Middle frontal gyrus (tissue), 1 donor: ENCODE measurements around the gene ZNF530.

Experiments
- DNase-seq: peaks from one replicate; pipeline ENCODE4 v3.0.0-alpha.2; 2015; ENCODE audit warnings: low spot score; ENCODE audit errors: extremely low spot score

Gene ZNF530

DNA sequence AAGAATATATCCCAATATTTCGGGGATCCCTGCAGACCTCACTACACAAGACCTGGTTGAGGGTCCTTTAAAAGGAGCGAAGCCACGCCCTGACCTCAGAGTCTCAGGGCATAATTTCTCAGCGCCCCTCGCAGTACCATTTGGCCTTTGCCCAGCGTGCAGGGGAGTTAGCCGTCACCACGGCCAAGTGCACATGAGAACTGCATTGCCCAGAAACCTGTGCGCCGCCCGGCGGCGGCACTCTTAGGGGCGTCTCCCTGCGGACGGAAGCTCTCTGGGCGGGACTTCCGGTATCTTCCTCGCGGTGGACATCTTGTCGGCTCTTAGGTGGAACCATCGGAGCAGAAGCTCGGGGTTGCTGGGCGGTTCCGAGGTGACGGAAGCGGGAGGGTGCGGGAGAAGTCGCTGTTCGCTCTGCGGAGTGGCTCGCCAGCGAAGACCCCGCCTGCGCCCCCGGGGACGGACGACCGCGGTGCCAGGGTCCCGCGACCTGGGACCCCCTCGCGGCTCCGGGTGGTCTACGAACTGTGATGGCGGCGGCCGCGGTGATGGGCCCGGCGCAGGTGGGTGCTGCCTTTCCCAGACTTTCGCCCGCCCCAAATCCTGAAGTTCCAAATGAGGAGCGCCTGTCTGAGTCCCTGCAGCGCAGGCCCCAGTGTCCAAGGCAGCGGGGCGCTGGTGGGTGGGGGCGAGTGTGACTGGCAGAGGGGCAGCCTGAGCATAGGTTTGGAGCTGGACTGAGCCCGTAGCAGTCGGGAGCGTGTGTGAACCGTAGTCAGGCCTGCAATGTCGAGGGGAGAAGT, 14.5 kb downstream of the ZNF530 start, which contains the start of gene ZNF134:
TSS of gene ZNF134 (plus strand) at position 302 of the 803 bp plus-strand sequence. CDS start 5,227 bp downstream, outside the sequence.
- peak; percentile 87 for DNase-seq

DNA sequence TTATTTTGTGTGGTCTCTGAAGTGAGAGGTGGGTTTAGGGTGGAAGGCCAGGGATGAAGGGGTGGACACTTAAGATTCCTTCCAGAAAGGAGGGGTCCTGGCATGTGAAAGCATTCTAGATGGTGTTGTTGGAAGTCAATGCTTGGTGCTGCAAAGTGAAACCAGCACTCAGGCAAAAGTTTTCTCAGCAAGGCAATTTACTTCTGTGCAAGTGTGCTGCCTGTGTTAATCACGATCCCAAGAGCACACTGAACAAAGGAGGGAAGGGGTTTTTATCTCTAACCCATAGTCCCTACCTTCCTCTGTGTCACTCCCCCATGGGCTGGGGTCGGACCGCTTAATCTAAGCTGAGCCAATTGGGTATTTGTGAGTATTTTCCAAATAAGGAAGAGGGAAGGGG, 15.7 kb downstream of the ZNF530 start:
- DNase-seq: no peak

- DNase-seq: no peak
These were observed 21.1 kb downstream of the ZNF530 start for GRCh38 chr19:57620673-57621348.

GRCh38 chr19:57623091-57623490, 23.4 kb downstream of the ZNF530 start:
- no peak for DNase-seq

DNA sequence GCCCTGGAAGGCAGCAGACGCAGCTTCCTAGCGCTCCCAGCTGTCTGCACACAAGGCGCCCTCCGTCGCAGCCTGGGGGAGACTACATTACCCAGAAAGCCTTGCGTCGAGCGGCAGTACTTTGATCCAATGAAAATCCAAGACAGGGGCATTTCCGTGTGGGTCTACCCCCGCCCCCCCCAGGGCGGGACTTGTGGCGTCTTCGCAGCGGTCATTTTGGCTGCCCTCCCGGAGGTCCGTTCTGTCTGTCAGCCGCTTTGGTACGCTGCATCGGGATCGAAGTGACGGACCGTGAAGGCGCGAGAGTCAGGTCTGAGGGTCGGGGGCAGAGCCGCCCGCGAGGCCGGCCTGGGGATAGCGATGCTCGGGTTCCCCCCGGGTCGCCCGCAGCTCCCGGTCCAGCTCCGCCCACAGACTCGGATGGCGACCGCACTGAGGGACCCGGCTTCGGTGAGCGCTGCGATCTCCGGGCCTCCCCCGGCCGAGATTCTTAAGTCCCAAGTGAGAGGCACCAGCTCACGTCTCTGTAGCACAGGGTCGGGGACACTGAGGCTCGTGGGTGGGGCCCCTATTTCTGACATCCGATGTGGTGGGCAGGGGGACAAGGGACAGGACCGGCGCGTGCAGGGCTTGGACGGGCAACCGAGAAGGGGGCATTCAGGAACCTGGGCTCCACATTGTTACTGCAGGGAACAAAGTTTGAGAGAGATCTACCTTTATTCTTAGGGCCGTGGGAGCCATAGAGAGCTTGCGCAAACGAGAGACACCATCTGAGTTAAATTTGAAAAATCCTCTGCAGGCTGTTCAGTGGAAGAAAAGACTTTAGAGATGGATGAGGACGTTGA, 33.5 kb downstream of the ZNF530 start, which contains the start of gene ZNF211:
TSS of gene ZNF211 (plus strand) at position 182 of the 845 bp plus-strand sequence. CDS start at position 361, 179 bp downstream.
- DNase-seq: peak; percentile 91

DNA sequence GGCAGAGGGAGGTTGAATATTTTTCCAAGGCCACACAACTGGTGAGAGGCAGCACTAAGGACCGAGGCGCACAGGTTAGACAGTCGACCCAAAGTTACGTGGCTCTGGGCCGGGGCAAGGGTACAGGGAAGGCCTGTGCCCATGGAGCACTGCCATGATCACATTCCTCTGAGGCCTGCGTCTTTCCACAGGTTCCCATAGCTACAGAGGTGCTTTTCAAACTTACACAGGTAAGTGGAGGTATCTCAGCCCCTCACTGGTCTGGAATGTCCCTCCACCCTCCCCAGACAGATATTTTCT, 34.1 kb downstream of the ZNF530 start:
- no peak for DNase-seq

DNA sequence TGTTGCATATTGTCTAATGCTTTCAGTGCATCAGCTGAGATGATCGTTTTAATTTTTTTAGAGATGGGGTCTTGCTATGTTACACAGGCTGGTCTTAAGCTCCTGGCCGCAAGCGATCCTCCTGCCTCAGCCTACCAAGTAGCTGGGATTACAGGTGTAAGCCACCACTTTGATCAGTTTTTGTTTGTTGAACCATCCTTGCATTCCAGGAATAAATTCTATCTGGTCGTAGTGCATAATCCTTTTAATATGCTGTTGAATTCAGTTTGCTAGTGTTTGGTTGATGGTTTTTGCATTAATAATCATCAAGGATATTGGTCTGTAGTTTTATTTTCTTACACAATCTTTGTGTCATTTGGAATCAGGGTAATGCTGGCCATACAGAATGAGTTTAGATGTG, 37.7 kb downstream of the ZNF530 start:
- no peak for DNase-seq

DNA sequence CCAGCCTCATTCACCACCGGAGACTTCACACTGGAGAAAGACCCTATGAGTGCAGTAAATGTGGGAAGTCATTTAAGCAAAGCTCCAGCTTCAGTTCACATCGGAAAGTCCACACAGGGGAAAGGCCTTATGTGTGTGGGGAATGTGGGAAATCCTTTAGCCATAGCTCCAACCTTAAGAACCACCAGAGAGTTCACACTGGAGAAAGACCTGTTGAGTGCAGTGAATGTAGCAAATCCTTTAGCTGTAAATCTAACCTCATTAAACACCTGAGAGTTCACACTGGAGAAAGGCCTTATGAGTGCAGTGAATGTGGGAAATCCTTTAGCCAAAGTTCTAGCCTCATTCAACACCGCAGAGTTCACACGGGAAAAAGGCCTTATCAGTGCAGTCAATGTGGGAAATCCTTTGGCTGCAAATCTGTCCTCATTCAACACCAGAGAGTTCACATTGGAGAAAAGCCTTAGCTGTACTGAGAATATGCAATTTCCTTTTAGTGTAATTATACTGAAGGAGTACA, 42.1 kb downstream of the ZNF530 start:
- DNase-seq: no peak

GRCh38 chr19:57642396-57643046, 42.8 kb downstream of the ZNF530 start:
- DNase-seq: no peak

DNA sequence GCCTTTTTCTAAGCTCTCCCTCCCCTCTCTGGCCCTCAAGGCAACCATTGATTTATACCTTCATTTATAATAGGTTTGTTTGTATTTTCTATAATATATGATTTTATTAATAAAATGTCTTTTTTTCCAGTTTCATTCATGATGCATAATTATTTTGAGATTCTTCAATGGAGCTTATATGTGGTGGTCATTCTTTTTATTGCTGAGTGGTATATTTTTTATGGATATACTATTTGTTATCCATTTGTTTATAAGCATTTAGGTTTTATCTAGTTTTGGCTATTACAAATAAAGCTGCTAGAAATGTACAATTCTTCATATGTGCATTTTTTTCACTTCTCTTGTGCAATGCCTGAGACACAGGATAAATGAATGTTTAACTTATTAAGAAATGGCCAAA, 44.0 kb downstream of the ZNF530 start:
- no peak for DNase-seq

GRCh38 chr19:57648331-57649003, 48.8 kb downstream of the ZNF530 start:
- DNase-seq: no peak

DNA sequence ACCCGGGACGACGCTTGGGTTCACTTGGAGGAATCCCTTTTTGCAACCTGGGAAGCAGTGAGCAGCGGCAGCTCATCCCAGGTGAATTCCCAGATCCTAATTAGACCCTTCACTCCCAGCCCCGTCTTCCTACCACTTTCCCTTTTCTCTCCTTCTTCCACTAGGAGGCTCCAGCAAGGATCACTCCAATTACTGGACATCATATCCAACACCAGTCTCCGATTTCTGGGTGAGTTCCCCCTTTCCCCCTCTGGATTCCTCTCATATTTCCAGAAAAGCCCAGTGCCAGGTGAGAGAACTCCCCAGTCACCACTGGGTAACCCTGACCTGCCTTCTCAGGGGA, 51.9 kb downstream of the ZNF530 start:
- DNase-seq: no peak

GRCh38 chr19:57653689-57654088, 54.0 kb downstream of the ZNF530 start:
- DNase-seq: no peak

- DNase-seq: no peak
These were observed 55.8 kb downstream of the ZNF530 start for GRCh38 chr19:57655443-57655842.

DNA sequence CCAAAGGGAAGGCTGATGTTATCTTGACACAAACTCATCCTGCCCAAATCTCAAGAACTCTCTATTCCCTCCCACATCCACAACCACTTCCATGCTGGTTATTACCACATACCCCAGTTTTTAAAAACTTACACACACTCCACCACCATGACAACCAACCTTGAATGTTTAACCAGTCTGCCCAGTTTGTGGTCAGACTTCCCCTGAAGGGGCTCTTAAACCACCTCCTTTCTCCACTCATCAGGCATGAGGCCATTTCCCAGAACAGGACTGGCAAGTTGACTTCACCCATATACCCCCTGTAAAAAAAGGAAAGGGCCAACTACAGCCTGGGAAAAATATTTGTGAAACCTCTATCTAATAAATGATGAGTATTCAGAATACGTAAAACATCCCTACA, 56.7 kb downstream of the ZNF530 start:
- no peak for DNase-seq
